T-helper 22 cell (primary cell): ENCODE data around the gene RNF220.
"Not testable (repeated sequence)": the region's sequence is repeated elsewhere in the genome, so short reads cannot be mapped to it uniquely, and the experiment has no call there.

ENCODE experiments used
- DNase-seq: peaks from one replicate; pipeline ENCODE4 v3.0.0-alpha.2; 2020; ENCODE audit warnings: low read depth

Gene RNF220

DNA sequence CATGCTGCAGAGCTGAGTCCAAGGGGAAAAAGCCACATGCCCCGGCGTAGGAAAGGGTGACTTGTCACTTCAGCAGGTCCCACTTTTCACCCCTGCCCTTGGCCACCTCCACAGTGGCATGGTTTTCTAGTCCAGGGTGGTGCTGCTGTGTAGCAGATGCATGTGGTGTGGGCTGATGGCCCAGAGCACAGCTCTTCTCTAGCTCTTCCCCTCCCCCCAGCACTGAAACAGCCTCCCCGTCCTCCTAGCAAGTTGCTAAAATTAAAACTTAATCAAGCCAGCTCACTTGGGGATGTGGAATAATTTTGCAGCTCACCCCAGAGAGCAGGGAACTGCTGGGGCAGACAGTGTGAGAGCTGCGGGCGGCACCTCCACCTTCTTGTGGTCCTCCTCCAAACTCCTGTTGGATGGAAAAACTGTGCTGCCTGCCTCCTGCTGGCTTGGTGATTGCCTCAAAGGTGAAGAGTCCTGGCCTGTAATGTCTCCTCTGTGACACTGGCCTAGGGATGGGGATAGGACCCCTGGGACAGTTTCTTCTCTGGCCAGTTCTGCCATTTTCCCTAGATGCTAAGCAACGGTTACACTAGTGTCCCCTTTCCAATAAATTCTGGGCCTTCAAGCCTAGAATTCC, 91.6 kb downstream of the RNF220 start:
- DNase-seq, result no peak

DNA sequence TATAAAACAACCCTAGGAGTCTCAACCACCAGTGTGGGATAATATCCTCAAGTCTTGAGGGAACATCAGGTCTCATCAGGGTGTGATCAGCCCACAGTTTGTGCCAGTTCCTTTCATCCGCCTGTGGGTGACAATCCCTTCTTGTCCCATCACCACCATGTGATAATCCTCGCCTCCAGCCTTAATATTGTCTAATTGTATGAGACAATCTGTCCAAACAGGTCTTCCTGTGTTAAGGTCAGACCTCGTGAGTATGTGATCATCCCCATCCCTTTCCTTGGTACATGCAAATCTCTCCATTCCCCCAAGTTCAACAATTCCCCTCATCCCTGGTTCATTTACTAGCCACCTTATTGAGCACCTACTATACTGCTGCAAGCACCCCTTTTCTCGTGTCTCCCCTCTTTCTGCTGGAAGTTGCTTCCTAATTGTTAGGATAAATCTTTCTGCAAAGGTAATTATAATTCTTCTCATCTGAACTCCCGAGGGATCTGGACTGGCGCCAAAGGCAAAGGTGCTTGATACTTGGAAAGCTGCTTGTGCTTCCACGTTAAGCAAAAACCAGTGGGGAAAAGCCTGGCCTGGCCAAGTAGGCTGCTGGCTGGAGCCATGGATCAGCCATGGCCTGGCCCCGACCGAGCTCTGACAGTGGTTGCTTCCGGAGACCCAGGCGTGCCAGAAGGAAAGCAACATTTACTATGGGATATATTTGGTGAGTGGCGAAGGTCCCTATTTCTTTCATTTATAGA, 92.5 kb downstream of the RNF220 start:
- no peak for DNase-seq

- DNase-seq, result no peak
These were observed 94.3 kb downstream of the RNF220 start for GRCh38 chr1:44499306-44499705.

DNA sequence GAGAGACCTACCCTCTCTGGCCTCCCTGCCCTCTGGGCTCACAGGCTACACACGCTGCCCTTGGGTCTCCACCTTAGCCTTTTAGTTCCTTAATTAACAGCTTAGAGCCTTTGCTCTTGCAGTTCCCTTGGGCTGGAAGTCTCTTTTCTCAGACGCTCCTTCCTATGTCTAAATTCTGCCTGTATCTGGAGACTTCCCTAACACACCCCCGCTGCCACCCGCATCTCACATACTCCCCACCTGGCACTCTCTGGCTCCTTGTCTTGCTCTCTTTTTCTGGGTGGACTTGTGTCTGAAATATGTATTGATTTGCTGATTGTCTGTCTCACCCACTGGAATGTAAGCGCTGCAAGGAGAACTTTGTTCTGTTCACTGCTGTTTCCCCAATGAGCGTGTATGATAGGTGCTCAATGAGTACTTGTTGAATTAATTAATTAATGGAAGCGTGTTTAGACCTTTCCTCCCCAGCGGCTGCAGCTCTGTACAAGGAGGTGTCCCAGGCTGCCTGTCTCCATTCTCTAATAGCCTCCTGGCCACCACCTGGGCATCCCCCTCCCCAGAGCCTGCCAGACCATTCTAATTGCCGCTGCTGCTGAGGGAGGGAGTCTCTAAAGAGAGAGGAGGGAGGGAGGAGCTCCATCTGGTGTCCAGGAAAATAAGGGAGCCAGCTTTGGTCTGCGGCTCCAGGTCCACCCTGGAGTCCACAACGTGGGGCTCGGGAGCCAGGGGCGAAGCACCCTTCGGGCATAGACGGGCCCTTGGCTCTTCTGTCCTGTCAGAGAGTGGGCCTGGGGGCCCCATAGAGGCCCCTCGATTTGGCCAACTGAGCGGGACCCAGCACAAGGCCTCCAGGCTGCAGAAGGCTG, 95.4 kb downstream of the RNF220 start:
- DNase-seq, result no peak

DNA sequence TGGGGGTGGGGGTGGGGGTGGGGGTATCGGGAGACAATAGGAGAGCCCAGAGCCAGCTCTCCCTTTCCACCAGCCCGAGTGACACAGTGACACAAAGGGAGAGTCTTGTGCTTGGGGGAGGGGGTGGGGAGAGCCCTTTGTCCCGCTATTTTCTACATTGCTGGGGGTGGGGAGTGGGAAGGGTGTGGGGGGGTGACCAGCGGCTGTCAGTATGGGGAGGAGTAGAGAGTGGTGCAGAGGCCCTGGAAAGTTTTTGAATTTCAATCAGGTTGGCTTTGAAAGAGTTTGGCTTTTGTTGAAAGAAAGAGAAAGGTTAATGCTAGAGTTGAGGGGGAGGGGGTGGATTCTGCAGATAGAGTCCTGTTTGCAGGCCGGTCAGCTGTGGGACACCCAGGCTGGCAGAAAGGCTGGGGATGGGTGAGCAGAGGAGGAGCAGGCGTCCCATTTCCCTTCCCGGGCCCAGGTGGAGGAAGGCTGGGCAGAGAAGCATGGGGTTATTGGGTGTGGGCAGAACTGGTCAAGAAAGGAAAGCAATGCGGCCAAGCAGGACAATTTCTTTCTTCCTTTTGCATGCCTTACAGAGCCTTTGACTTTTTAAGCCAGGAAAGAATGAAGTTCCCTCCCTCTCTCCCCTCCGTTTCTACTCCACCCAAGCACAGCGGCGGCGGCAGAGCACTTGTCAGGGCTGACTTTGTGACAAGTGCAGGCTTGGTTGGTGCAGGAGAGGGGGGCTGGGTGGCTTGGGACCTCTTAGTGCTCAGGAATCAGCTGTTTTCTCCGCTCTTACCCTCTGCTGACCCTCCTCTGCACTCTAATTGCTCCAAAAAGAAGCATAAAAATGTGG, 96.2 kb downstream of the RNF220 start:
- no peak for DNase-seq

GRCh38 chr1:44502823-44503222, 97.8 kb downstream of the RNF220 start:
- DNase-seq, result not testable (repeated sequence)

- no peak for DNase-seq
These were observed 98.6 kb downstream of the RNF220 start for GRCh38 chr1:44503625-44504024.

- DNase-seq, result no peak
These were observed 100.3 kb downstream of the RNF220 start for GRCh38 chr1:44505210-44505993.

DNA sequence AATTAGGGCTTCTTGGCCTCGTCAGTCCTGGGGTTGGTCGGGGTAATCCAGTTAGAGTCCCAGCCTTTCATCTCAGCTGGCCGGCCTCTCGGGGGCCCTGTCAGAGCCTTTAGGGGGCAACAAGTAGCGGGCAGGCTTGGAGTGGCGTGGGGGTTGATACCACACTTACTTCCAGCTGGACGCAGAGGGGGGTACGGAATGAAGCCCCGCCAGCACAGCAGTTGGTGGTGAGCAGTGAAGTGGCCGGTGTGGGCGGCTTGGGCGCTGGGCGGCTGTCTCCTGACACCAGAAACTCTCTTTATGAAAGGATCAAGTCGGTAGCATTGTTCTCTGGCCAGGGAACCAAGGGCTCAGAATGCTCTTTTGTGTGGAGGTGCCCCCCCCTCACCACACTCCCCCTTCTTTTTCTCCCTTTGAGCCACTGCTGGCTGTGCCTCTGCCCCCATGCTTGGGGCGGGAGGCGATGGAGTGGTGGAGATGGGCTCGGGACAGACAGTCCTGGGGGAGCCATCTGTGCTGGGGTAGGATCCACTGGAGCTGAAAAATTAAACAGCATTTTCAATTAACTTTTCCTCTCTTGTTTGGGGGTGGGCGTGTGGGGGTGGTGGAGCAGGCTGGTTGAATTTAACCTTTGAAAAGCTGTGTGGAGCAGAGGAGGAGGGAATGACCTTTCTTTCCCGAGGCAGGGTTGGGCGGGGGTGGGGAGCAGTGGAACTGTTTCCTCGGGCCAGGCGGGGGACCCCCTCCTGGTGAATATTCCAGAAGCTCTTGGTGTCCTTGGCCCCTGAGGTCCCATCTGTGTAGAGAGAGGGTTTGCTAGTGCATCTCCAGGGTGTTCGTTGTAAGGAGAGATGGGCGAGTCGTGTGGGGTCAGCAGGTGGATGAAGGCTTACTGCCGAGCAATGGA, 102.7 kb downstream of the RNF220 start:
- DNase-seq, result no peak

GRCh38 chr1:44508397-44508745, 103.3 kb downstream of the RNF220 start:
- DNase-seq, result no peak

GRCh38 chr1:44511363-44511762, 106.3 kb downstream of the RNF220 start:
- no peak for DNase-seq

GRCh38 chr1:44511769-44512168, 106.7 kb downstream of the RNF220 start:
- no peak for DNase-seq

GRCh38 chr1:44512313-44512885, 107.3 kb downstream of the RNF220 start:
- no peak for DNase-seq

GRCh38 chr1:44513111-44513510, 108.1 kb downstream of the RNF220 start:
- DNase-seq, result no peak

DNA sequence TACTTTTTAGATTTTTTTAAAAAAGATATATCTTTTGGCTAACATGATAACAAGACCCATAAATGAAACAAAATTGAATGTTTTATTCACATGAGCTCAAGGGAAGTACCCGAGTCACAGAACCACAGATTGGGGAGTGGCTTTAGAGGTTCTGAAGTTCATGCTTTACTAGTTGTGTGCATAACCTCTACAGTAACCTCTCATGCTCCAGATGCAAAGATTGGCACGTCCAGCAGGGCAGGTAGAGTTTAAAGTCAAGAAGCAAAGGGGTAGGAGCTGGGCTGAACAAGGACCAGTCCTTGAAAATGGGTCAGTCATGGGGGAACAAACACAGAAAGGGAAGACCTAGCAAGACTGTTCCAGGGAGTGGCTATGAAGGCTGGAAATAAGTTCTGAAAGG, 109.6 kb downstream of the RNF220 start:
- no peak for DNase-seq

GRCh38 chr1:44515416-44515815, 110.4 kb downstream of the RNF220 start:
- no peak for DNase-seq

- DNase-seq, result no peak
These were observed 114.1 kb downstream of the RNF220 start for GRCh38 chr1:44519035-44519676.

- no peak for DNase-seq
These were observed 116.5 kb downstream of the RNF220 start for GRCh38 chr1:44521378-44522080.
